ENCODE measurements around the gene NCK2.

NCK2 gene

GRCh38 chr2:105815401-105815800 is 70.7 kb downstream of the NCK2 start:
- DNase-seq = no peak
- intact Hi-C loops (cut with DNase I; ENCODE audit: low total_unique reads) = no loop called here
- Histone ChIP-seq H3K27ac (no peak overlapping the region), H3K36me3 (peaks cover 0 to 9% (median 0%) of the 10 kb centered on the region in 3 donors), H3K9me3 (no peaks in the 10 kb centered on the region), H3K4me1 (peaks cover 0 to 48% (median 39%) of the 10 kb centered on the region in 4 donors), H3K27me3 (no peaks in the 10 kb centered on the region), H3K4me3 (no peak overlapping the region)
- no peak for TF ChIP-seq CTCF (IDR thresholded peaks at IDR 0.05)

GRCh38 chr2:105820151-105820550 is 75.4 kb downstream of the NCK2 start:
- Histone ChIP-seq H3K4me3 (no peak overlapping the region), H3K36me3 (peaks cover 0 to 9% (median 0%) of the 10 kb centered on the region in 3 donors), H3K9me3 (no peaks in the 10 kb centered on the region), H3K27me3 (no peaks in the 10 kb centered on the region), H3K4me1 (peaks cover 0 to 28% (median 15%) of the 10 kb centered on the region in 4 donors), H3K27ac (no peak overlapping the region)
- intact Hi-C loops (cut with DNase I; ENCODE audit: low total_unique reads) = no loop called here
- TF ChIP-seq CTCF (IDR thresholded peaks at IDR 0.05) = no peak
- DNase-seq = no peak

GRCh38 chr2:105820691-105821090 is 76.0 kb downstream of the NCK2 start:
- Histone ChIP-seq H3K27ac (no peak overlapping the region), H3K27me3 (no peaks in the 10 kb centered on the region), H3K4me1 (peaks cover 0 to 24% (median 14%) of the 10 kb centered on the region in 4 donors), H3K4me3 (no peak overlapping the region), H3K36me3 (peaks cover 0 to 9% (median 0%) of the 10 kb centered on the region in 3 donors), H3K9me3 (no peaks in the 10 kb centered on the region)
- no peak for DNase-seq
- intact Hi-C loops (cut with DNase I; ENCODE audit: low total_unique reads) = no loop called here
- TF ChIP-seq CTCF (IDR thresholded peaks at IDR 0.05) = no peak

- TF ChIP-seq CTCF (IDR thresholded peaks at IDR 0.05) = no peak
- Histone ChIP-seq H3K4me1 (peaks cover 0 to 24% (median 14%) of the 10 kb centered on the region in 4 donors), H3K27me3 (no peaks in the 10 kb centered on the region), H3K9me3 (no peaks in the 10 kb centered on the region), H3K4me3 (no peak overlapping the region), H3K27ac (no peak overlapping the region), H3K36me3 (peaks cover 0 to 8% (median 0%) of the 10 kb centered on the region in 3 donors)
- intact Hi-C loops (cut with DNase I; ENCODE audit: low total_unique reads) = no loop called here
- no peak for DNase-seq
Observed at GRCh38 chr2:105821428-105822125, 76.9 kb downstream of the NCK2 start.

GRCh38 chr2:105822186-105822585 is 77.5 kb downstream of the NCK2 start:
- Histone ChIP-seq H3K27ac (no peak overlapping the region), H3K4me3 (no peak overlapping the region), H3K4me1 (peaks cover 0 to 24% (median 14%) of the 10 kb centered on the region in 4 donors), H3K36me3 (peaks cover 0 to 2% (median 0%) of the 10 kb centered on the region in 3 donors), H3K27me3 (no peaks in the 10 kb centered on the region), H3K9me3 (no peaks in the 10 kb centered on the region)
- intact Hi-C loops (cut with DNase I; ENCODE audit: low total_unique reads) = no loop called here
- no peak for TF ChIP-seq CTCF (IDR thresholded peaks at IDR 0.05)
- no peak for DNase-seq

All from tibial artery (tissue), 4 donors.